ENCODE measurements around the gene G6PC1.
"Not testable (repeated sequence)": the region's sequence is repeated elsewhere in the genome, so short reads cannot be mapped to it uniquely, and the experiment has no call there.

G6PC1 gene

DNA sequence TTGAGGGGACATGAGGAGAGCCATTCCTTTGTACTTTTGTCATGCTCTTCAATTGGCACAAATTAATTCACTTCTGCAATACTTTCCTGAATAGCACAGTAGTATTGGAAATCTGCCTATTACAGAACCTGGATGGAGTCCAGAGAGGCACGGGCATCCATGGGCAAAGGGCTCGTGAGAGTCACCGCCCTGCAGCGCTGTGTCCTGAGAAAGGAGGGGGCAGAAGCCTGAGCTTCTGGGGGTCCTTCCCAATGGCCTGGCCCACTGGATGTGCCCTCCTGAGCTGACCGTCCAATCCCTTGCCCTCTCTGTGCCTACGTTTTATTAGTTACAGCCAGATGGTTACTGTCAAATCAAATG lies 3.5 kb downstream of the G6PC1 start:
- no peak for DNase-seq

DNA sequence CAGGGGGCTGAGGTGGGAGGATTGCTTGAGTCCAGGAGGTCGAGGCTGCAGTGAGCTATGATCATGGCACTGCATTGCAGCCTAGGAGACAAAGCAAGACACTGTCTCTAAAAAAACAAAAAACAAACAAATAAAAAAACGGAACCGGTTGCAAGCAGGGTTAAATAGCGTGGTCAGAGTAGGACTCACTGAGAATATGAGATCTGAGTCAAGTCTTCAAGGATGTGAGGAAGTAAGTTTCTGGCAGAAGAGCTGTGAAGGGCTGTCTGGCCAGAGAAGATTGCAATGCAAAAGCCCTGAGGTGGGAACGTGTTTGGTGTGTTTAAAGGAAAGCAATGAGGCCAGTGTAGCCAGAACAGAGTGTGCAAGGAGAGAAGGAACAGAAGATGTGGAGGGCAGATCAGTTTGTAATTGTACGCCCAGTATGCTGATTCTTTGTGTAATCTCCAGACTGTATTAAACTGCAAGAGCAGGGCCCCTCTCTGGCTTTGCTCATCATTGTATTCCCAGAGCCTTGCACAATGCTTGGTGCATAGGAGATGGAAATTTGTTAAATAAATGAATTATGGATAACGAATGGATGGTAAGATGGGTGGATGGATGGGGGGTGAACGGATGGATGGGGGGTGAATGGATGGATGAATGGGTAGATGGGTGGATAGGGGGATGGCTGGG lies 6.3 kb downstream of the G6PC1 start:
- DNase-seq = no peak

DNA sequence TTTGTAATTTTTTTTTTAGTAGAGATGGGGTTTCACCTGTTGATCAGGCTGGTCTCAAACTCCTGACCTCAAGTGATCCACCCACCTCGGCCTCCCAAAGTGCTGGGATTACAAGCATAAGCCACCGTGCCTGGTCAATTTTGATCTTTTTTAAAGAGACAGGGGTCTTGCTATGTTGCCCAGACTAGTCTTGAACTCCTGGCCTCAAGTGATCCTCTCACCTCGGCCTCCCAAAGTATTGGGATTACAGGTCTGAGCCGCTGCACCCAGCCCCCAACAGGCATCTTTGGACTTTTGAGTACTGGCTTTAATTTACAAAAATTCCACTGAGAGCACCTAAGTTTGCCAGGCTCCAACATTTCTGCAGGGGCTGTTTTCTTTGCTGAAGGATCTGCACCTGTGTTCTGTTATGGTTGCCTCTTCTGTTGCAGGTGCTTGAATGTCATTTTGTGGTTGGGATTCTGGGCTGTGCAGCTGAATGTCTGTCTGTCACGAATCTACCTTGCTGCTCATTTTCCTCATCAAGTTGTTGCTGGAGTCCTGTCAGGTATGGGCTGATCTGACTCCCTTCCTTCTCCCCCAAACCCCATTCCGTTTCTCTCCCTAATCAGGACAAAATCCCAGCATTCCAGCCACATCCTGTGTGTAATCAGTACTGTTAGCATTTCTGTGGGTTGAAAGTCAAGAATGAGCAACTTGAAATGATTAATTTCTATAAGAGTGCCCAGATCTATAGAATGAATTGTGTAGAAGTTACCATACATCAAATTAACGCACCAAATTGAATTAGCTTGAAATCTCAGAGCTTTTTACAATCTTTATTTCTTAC lies 8.5 kb downstream of the G6PC1 start:
- DNase-seq = no peak

DNA sequence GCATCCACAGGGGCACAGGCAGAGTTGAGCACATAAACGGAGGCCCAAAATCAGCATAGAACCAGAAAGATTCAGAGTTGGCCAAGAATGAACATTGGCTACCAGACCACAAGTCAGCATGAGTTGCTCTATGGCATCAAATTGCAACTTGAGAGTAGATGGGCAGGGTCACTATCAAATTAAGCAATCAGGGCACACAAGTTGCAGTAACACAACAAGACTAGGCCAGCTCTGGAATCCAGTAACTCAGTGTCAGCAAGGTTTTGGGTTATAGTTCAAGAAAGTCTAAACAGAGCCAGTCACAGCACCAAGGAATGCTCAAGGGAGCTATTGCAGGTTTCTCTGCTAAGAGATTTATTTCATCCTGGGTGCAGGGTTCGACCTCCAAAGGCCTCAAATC lies 12.9 kb downstream of the G6PC1 start:
- DNase-seq = no peak

DNA sequence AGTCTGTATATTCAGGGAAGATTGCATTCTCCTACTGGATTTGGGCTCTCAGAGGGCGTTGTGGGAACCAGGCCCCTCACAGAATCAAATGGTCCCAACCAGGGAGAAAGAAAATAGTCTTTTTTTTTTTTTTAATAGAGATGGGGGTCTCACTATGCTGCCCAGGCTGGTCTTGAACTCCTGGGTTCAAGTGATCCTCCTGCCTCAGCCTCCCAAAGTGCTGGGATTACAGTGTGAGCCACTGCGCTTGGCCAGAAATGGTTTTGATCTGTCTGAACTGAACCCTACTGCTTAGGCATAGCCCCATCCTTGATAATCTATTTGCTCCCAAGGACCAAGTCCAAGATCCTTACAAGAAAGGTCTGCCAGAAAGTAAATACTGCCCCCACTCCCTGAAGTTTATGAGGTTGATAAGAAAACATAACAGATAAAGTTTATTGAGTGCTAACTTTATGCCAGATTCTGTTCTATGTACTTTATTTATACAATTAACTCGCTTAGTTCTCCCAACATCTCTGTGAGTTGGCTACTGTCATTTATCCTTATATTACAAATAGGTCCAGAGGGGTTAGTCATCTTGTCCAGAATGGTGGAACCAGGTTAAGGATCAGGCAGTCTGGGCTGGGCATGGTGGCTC lies 13.5 kb downstream of the G6PC1 start:
- no peak for DNase-seq

DNA sequence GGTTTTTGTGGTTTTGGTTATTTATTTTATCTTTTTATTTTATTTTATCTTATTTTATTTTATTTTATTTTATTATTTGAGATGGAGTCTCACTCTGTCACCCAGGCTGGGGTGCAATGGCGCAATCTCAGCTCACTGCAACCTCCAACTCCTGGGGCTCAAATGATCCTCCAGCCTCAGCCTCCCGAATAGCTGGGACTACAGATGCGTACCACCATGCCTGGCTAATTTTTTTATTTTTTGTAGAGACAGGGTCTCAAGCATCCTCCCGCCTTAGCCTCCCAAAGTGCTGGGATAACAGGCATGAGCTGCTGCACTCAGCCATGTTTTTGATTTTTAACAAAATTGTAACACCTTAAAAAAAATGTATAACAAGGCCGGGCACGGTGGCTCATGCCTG lies 14.7 kb downstream of the G6PC1 start:
- not testable (repeated sequence) for DNase-seq

DNA sequence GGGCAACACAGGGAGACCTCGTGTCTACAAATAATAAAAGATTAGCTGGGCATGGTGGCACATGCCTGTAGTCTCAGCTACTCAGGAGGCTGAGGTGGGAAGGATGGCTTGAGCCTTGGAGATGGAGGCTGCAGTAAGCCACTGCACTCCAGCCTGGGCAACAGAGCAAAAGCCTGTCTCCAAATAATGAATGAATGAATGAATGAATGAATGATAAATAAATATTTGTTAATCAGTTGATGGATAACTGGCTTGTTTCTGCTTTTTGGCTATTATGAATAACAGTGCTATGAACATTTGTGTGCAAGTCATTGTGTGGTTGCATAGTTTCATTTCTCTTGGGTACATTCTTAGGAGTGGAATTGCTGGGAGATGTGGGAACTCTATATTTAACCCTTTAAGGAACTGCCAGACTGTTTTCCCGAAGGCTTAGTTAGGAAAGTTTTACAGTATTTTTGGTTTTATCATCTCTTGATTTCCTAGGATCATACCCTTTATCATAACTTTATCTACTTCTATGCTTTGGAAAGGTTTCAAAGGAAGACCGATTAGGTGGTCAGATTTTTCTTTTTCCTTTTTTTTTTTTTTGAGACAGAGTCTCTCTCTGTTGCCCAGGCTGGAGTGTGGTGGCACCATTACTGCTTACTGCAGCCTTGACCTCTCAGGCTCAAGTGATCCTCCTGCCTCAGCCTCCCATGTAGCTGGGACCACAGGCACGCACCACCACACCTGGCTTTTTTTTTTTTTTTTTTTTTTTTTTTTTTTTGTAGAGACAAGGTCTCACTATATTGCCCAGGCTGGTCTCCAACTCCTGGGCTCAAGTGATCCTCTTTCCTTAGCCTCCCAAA lies 16.0 kb downstream of the G6PC1 start:
- not testable (repeated sequence) for DNase-seq

DNA sequence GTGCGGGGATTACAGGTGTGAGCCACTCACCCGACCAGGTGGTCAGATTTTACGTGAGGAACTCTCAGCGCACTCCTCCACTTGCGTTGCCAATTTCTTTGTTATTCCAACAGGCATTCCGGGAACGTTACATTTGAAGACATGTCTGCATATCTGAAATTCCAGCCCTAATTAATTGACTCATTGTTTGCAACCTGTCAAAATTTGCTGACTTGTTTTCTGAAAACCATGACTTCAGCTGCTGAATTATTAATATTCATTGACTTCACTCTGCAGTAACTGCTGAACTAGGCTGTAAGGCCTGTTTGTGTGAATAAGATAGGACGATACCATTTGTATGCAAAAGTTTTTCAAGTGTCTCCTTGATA lies 16.6 kb downstream of the G6PC1 start:
- DNase-seq = no peak

DNA sequence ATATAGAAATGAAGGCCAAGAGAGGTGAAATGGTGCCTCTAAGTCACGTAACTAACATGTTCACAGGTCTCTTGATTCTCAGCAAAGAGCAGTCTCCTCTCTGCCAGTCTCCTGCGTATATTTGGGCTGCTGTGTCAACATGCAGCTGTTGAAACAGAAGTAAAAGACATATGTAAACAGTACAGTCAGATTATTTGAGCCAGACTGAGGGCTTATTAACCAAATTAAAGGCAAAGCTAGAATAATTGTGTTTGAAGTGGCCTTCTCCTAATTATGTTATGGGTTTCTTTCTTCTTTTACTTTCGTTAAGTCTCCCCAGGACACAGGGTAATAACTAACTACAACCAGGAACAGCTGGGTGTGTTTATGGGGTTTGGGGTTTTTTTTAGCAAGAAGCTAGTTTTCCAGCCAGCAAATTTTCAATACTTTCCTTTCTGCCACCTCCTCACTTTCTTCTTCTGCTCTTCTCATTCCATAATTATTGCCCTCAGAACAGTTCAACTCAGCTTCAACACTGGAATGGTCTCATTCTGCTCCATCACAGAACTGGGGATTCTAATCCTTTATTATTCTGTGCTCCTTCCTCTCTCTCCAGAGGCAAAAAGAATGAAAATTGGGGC lies 18.4 kb downstream of the G6PC1 start:
- DNase-seq = no peak

DNA sequence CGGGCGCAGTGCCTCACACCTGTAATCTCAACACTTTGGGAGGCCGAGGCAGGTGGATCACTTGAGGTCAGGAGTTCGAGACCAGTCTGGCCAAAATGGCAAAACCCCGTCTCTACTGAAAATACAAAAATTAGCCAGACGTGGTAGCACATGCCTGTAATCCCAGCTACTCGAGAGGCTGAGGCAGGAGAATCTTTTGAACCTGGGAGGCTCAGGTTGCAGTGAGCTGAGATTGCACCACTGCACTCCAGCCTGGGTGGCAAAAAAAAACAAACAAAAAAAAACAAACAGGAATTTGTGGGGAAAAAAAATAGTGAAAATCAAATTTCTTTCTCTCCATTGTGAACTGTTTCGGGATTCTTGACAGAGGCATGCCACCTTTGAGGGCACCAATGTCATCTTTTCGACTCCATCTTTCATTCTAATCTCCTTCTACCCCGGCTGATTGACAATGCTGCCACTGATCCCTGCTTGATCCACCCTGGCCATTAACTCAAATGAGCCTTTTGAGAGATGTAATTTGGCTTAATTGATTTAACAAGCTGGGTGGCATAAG lies 19.0 kb downstream of the G6PC1 start:
- not testable (repeated sequence) for DNase-seq

DNA sequence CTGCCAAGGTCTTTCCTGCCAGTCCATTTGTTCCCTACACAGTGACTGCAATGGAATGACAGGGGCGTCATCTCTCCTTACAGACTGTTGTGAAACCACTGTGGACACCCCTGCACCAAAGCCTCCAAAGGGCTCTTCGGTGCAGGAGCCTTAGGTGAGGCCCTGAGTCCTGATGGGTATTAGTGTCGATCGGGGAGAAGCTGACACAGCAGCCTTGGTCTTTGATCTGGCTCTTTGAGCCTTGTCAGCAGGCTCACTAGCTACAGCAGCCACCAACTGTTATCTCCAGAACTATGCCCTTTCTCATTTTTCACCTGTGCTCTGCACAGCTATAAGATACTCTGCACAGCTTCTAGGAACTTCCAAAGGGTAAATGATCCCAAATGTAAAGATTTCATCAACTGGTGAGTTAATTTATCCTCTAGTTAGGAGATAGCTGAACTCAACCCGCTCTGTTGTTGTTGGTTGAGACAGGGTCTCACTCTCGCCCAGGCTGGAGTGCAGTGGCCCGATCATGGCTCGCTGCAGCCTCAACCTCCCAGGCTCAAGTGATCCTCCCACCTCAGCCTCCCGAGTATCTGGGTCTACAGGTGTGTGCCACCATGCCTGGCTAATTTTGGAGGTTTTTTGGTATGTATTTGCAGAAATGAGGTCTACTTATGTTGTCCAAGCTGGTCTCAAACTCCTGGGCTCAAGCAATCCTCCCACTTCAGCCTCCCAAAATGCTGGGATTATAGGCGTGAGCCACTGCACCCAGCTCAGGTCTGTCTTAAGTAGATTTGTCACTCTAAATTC lies 19.7 kb downstream of the G6PC1 start:
- no peak for DNase-seq

DNA sequence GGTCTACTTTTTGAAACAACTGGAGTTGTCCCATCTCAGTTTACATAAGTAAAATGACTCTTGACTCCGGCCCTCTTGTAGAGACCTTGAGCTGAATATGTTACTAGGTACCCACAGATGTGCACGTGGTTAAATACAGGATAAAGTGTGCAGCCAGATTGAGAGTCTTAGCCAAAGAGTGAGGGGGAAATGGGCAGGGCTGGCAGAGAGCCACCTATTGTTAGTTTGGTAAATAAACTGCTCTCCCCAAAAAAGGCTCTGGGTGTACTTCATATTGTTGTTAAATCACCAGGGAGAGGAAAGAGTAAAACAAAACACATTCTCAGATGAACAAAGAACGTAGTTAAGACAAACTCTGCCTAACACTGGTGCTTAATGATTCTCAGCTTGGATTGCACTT lies 20.3 kb downstream of the G6PC1 start:
- DNase-seq = no peak

DNA sequence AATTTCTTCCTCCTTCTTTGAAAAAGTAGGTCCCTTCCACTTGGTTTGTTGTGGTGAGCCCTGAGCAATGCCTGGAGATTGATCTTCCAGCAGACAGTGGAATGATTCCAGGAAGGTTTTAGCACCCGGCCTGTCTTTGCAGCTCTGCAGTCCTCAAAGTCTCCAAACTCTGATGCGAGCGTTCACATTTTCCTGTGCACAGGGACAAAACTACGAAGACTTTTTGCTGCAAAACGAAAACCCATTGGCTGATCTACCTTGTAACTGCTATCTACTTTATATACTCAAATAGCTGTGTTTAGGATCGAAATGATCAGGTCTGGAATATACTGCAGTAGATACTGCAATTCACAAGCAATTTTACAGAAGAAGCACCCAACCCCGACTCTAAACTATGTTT lies 21.7 kb downstream of the G6PC1 start:
- DNase-seq = no peak

DNA sequence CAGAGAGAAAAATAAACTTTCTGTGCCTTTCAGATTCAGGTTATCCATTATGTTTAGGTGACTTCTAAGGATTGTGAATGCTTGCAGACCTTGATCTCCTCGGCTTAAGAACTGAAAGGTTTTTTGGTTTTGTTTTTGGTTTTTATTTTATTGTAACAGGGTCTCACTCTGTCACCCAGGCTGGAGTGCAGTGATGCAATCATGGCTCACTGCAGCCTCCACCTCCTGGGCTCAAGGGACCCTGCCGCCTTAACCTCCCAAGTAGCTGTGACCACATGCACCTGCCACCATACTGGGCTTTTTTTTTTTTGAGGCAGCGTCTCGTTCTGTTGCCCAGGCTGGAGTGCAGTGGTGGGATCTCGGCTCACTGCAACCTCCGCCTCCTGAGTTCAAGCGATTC lies 22.9 kb downstream of the G6PC1 start:
- not testable (repeated sequence) for DNase-seq

DNA sequence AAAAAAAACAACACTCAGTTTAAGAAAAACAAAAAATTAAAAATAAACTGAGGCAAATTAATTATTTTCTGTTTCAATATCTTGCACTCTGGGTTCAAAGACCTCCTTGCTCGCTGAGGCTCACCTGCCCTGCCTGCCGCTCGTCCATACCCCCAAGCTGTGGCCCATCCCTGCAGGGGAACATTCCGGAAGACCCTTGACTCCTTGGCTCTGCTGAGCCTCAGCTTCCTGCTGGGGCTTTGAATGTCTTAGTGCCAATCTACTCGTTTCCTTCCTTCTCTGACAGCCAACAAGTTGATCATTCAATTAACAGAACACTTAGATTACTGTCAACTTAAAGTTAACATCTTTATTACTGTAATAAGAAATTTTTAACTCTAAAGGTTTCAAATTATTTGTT lies 24.3 kb downstream of the G6PC1 start:
- DNase-seq = no peak

DNA sequence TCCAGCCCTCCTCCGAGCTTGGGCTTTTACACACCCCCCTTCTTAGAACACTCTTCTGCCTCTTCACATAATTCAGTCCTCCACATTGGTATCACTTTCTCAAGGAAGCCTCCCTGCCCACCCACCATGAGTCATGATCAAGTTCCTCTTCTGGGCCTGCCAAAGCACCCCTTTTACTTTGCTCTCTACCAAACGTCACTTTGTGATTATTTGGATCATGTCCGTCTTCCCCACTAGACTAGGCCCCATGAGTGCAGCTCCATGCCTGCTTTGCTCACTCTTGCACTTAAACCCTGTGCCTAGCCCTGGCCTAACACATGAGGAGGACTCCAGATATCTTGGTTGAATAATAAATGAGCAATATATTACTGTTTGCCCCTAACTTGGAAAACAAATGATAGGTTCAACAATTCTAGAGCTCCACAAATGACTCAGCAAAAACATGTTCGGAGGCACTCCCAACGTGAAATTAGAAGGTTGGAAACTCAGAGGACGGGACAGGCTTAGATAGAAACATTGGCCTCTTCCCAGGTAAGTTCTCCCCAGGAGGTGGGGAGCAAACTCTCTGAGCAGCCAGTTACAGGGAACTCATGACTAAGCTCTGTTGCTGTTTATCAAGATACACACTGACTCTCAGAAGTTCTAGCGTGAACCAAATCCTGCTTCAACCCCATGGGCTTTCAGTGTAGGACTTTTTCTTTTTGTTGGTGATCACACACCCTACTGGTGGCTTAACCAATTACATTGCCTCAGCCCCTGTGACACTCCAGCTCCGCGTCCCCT lies 28.3 kb downstream of the G6PC1 start:
- peak; percentile 20 for DNase-seq

DNA sequence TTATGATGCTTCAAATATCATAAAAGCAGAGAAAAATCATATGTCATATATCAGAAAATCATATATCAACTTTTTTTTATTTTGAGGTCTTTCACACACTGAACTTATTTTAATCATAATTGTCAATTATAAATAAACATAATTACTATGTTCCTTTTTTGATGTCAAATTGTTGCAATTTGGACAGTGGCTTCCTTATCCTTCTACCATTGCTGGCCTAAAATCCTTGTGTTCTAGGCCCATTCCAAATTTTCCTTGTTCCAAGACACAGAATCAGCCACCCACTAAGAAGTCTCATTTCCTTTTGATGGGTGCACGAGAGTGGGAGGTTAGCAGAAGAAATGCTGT lies 28.9 kb downstream of the G6PC1 start:
- DNase-seq = no peak

DNA sequence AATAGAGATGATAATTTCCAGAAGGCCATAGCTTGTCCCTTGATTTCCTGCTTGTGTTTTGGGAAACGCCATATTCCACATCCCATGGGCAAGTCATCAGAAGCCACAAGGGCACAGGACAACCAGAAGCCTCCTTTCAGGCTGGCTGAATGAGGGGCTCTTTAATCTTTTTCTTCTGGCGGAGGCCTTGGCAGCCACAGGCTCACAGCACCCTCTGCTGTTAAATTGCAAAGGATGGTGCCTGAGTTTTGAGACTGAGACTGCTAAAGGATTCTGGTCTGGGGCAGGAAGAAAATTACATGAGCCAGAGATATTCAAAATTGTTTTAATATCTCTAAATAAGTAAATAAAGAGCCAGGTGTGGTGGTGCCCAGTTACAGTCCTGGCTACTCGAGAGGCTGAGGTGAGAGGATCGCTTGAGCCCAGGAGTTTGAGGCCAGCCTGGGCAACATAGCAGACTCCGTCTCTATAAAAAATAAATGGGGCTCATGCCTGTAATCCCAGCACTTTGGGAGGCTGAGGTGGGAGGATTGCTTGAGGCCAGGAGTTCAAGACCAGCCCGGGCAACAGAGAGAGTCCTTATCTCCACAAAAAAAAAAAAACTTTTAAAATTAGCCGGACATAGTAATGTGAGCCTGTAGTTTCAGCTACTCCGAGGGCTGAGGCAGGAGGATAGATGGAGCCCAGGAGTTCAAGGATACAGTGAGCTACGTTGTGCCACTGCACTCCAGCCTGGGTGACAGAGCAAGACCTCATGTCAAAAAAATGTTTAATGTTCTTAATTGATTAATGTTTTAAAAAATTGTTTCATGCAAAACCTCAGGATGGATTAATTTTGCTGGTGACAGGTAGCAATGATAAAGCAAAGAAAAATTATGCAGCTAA lies 37.4 kb downstream of the G6PC1 start:
- DNase-seq = peak; percentile 20

DNA sequence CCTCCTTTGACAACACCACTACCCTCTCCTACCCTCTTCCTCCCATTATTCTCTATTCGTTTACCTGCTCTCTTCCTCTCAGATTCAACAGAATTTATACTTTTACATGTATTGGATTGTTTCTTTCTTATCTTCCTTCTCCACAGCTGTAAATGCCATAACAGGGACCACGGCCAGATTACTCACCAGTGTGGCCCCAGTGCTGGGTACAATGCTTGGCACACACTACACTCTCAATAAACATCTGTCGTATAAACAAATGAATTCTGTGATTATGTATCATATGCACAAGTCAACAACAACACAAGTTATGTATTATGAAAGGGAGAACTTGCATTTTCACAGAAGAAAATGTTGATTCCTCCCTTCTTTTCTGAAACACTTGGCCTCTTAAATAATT lies 43.6 kb downstream of the G6PC1 start:
- DNase-seq = no peak

DNA sequence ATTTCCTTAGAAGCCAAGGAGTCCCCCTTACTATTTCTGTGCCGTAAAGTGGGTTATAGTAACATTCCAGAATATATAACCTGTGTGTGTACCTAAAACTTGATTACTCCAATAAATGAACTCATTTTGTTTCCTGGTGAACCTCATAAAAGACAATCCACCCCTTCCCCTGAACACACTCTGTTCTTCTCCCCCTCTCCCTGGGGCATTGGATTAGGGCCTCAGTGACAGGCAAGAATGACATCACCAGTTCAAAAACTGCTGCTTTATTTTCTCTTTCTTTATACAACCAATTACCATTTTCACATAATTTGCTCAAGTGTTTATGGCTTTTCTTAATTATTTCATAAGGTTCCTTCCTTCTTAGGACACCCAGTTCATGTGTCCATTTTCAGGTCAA lies 46.2 kb downstream of the G6PC1 start:
- DNase-seq = no peak
